Erythroblast (primary cell): ENCODE results near the gene PRKCE.

ENCODE experiments used
- DNase-seq, 2 experiments: peaks; one replicate each; lab custom pipeline; 2025; lab: John Stamatoyannopoulos, UW
- GATA1 ChIP-seq: IDR thresholded peaks from 2 replicates; pipeline ENCODE4 v1.6.1; 2011; ENCODE audit warnings: low read depth, mild to moderate bottlenecking, control low read depth, low read length, moderate library complexity
- POLR2A ChIP-seq: IDR thresholded peaks from 2 replicates; pipeline ENCODE4 v1.6.1; 2011; ENCODE audit warnings: mild to moderate bottlenecking, low read length

Gene PRKCE

GRCh38 chr2:45978302-45978859, 326.9 kb downstream of the PRKCE start:
- no peak for DNase-seq
- no peak for TF ChIP-seq GATA1
- TF ChIP-seq POLR2A, result no peak

- no peak for TF ChIP-seq POLR2A
- no peak for TF ChIP-seq GATA1
- no peak for DNase-seq
Measured at GRCh38 chr2:45979065-45979464, 327.6 kb downstream of the PRKCE start.

- no peak for DNase-seq
- TF ChIP-seq GATA1 (no peak), POLR2A (no peak)
Measured at GRCh38 chr2:45980161-45980865, 328.8 kb downstream of the PRKCE start.

- DNase-seq, result no peak
Measured at GRCh38 chr2:45981384-45981930, 330.0 kb downstream of the PRKCE start.

GRCh38 chr2:45982096-45982495, 330.6 kb downstream of the PRKCE start:
- DNase-seq, result no peak
- TF ChIP-seq GATA1 (no peak), POLR2A (no peak)

More at GRCh38 chr2:45981384-45981930, 330.0 kb downstream of the PRKCE start:
- TF ChIP-seq POLR2A, result no peak
- TF ChIP-seq GATA1, result no peak

- TF ChIP-seq GATA1 (no peak), POLR2A (no peak)
- no peak for DNase-seq
Measured at GRCh38 chr2:45983213-45983612, 331.7 kb downstream of the PRKCE start.

- no peak for TF ChIP-seq POLR2A
- no peak for TF ChIP-seq GATA1
- DNase-seq, result no peak
Measured at GRCh38 chr2:45984366-45984765, 332.9 kb downstream of the PRKCE start.

GRCh38 chr2:45984896-45985473, 333.5 kb downstream of the PRKCE start:
- TF ChIP-seq POLR2A (no peak), GATA1 (no peak)
- no peak for DNase-seq

GRCh38 chr2:45986509-45986908, 335.0 kb downstream of the PRKCE start:
- DNase-seq, result no peak
- TF ChIP-seq GATA1, result no peak
- no peak for TF ChIP-seq POLR2A

GRCh38 chr2:45987856-45988255, 336.4 kb downstream of the PRKCE start:
- no peak for DNase-seq
- TF ChIP-seq GATA1 (no peak), POLR2A (no peak)

GRCh38 chr2:45988879-45989278, 337.4 kb downstream of the PRKCE start:
- no peak for DNase-seq
- TF ChIP-seq GATA1 (no peak), POLR2A (no peak)

- no peak for DNase-seq
- TF ChIP-seq GATA1, result no peak
- no peak for TF ChIP-seq POLR2A
Measured at GRCh38 chr2:45990131-45990530, 338.7 kb downstream of the PRKCE start.

- DNase-seq, result no peak
- no peak for TF ChIP-seq POLR2A
- TF ChIP-seq GATA1, result no peak
Measured at GRCh38 chr2:45992021-45992740, 340.7 kb downstream of the PRKCE start.

GRCh38 chr2:45992741-45993475, 341.4 kb downstream of the PRKCE start:
- TF ChIP-seq GATA1, result no peak
- TF ChIP-seq POLR2A, result no peak
- DNase-seq, result no peak
